GM12891 (cell line): Measurements from ENCODE around the gene IMMP2L.

Source experiments
- PAX5 ChIP-seq: IDR thresholded peaks from 2 replicates; pipeline ENCODE4 v1.6.1; 2011; ENCODE audit warnings: low read length, moderate library complexity, mild to moderate bottlenecking; ENCODE audit not compliant: insufficient read depth, severe bottlenecking
- POLR2A ChIP-seq: IDR thresholded peaks from 2 replicates; pipeline ENCODE4 v1.6.1; 2011; ENCODE audit warnings: low read depth, low read length, control low read depth
- POLR2AphosphoS5 ChIP-seq: IDR thresholded peaks from 2 replicates; pipeline ENCODE4 v1.6.1; 2011; ENCODE audit warnings: low read depth, low read length, control low read depth
- TAF1 ChIP-seq: IDR thresholded peaks from 2 replicates; pipeline ENCODE4 v1.6.1; 2011; ENCODE audit warnings: low read depth, low read length, control low read depth

- TF ChIP-seq TAF1 = no peak
- TF ChIP-seq POLR2AphosphoS5 = no peak
- no peak for TF ChIP-seq POLR2A
- TF ChIP-seq PAX5 = no peak
These were observed 663.8 kb downstream of the IMMP2L start for GRCh38 chr7:110898516-110898915.
